ENCODE results near the gene CYP4Z1.
"Not testable (repeated sequence)": the region's sequence is repeated elsewhere in the genome, so short reads cannot be mapped to it uniquely, and the experiment has no call there.

Gene CYP4Z1

GRCh38 chr1:47128854-47129253, 61.8 kb downstream of the CYP4Z1 start:
- not testable (repeated sequence) for DNase-seq (ENCODE audit: low spot score)

GRCh38 chr1:47129489-47130230, 62.6 kb downstream of the CYP4Z1 start:
- DNase-seq (ENCODE audit: low spot score) = not testable (repeated sequence)

- DNase-seq (ENCODE audit: low spot score) = not testable (repeated sequence)
Measured at GRCh38 chr1:47132665-47133064, 65.6 kb downstream of the CYP4Z1 start.

GRCh38 chr1:47137198-47137597, 70.2 kb downstream of the CYP4Z1 start, which contains the start of gene CYP4A22:
TSS of gene CYP4A22 (plus strand) at chr1:47137441. CDS start at chr1:47137486, 45 bp downstream.
- no peak for DNase-seq (ENCODE audit: low spot score)

- DNase-seq (ENCODE audit: low spot score) = no peak
Measured at GRCh38 chr1:47137925-47138615, 71.0 kb downstream of the CYP4Z1 start.

DNA sequence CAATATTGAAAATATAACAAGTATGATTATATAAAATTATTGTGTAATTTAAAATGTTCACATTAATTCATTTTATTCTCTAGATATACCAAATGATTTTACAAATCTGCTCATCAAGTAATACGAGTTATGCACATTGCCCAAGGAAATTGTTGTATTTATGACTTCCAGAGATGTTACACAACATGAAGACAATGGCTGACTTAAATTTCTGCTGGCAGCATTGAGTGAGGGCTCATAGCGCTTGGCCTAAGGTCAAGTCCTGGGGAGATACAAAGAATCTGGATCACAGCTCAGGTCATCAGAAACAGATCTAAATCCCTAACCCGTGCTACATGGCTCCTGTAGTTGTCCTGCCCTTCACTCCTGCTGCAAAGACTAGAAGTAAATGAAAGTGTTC, 73.3 kb downstream of the CYP4Z1 start:
- not testable (repeated sequence) for DNase-seq (ENCODE audit: low spot score)

DNA sequence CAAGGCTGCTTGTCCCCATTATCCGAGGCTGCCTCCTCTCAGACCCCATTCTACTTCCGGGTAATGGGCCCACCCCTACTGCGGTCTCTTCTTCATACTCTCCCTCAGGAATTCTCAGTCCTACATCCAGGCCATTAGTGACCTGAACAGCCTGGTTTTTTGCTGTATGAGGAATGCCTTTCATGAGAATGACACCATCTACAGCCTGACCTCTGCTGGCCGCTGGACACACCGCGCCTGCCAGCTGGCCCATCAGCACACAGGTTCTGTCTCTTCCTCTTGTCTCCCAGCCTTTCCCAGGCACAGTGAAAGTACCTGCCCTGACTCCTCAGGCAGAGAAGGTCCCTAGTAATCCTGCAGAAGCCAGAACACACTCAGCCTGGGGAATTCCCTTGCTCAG, 76.6 kb downstream of the CYP4Z1 start:
- DNase-seq (ENCODE audit: low spot score) = not testable (repeated sequence)

- DNase-seq (ENCODE audit: low spot score) = not testable (repeated sequence)
Measured at GRCh38 chr1:47146495-47146894, 79.5 kb downstream of the CYP4Z1 start.

DNA sequence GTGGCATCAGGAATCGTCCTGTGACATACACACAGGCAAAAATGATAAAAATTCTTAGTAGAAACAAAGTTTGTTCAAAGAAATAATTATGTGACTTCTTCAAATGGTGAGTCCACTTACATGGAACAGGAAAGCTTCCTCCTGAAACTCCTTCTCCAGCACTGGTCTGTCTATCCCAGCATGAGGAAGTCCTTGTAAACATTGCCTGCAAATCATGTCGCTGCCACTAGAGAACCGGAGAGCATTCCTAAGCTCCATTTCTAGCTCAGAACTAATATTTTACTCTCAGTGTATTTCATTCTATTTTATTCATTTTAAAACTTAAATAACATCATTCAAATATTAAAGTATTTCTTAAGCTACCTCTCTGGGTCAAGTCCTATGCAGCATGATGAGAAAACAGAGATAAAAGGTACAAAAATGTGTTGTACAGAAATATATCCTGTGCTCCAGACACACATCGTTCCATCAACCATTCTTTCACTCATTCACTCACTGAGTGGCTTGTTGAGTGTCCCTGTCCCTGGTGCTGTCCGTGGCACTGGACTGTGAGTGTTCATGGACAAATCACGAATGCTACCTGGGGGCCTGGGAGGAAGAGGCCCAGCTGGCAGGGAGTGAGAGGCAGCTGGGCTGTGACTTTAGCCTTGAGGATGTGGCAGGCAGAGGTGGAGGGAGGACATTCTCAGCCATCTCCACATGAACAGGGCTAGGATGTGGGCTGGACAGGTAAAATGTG, 80.2 kb downstream of the CYP4Z1 start:
- no peak for DNase-seq (ENCODE audit: low spot score)

GRCh38 chr1:47149162-47149561, 82.1 kb downstream of the CYP4Z1 start:
- DNase-seq (ENCODE audit: low spot score) = not testable (repeated sequence)

DNA sequence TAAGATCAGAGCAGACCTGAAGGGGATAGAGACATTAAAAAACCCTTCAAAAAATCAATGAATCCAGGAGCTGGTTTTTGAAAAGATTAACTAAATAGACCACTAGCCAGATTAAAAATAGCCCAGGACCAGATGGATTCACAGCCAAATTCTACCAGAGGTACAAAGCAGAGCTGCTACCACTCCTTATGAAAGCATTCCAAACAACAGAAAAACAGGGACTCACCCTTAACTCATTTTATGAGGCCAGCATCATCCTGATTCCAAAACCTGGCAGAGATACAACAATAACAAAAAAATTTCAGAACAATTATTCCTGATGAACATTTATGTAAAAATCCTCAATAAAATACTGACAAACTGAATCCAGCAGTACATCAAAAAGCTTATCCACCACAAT, 89.4 kb downstream of the CYP4Z1 start:
- not testable (repeated sequence) for DNase-seq (ENCODE audit: low spot score)

DNA sequence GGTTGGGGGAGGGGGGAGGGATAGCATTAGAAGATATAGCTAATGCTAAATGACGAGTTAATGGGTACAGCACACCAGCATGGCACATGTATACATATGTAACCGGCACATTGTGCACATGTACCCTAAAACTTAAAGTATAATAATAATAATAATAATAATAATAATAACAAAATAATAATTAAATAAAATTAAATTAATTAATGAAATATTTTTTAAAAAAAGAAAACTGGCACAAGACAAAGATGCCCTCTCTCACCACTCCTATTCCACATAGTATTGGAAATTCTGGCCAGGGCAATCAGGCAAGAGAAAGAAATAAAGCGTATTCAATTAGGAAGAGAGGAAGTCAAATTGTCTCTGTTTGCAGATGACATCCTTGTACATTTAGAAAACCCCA, 90.9 kb downstream of the CYP4Z1 start:
- DNase-seq (ENCODE audit: low spot score) = not testable (repeated sequence)

GRCh38 chr1:47160716-47161115, 93.7 kb downstream of the CYP4Z1 start:
- no peak for DNase-seq (ENCODE audit: low spot score)

DNA sequence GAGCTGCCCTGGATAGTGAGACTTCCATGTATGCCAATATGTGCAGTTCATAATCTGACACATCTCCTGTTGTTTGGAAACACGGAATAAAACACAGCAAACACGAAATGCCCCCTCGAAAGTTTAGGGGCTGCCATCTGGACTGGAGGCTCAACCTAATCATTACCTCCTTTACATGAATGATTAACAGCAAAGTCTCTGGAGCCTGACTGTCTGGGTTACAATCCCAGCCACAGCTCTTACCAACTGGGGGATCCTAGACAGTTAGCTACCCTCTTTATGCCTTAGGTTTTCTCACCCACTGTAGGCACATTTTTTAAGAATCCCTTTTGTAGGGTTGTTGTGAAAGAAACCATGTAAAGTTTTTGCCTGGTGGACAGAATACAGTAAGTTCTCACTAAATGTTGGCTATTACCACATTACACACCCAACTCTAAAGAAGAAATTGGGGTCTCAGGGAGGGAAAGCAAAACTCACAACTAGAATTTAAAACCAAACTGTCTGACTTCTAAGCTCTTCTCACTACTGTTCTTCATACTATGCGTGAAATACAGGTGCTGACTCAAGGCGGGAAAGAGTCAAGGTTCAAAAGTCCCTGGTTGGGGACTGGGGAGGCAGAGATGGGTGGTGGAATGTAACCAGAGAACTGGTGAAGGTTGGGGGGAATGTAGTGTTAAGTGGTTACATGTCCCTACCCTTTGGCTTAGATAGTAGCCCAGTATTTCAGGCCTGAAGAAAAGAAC, 94.4 kb downstream of the CYP4Z1 start:
- no peak for DNase-seq (ENCODE audit: low spot score)

DNA sequence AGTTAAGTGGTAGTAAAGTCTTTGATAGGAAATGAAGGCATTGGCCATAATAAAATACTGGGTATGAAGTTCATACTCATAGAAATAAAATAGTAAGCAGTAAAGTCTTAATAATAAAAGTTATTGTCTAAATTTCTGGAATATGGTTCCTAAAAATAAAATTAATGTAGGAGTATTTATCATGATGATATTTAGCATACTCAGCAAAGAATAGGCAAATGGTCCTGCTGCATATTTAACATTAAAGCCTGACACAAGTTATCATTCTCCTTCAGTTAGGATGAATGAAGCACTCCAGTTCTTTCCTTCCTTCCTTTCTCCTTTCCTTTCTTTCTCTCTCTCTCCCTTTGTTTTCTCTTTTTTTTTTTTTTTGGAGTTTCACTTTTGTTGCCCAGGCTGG, 97.5 kb downstream of the CYP4Z1 start:
- no peak for DNase-seq (ENCODE audit: low spot score)
